AG10803 (cell line): ENCODE data around the gene GPR162.
A peak's percentile ranks its signal among the peaks of the same experiment; 100 is the strongest.
"Not testable (repeated sequence)": the region's sequence is repeated elsewhere in the genome, so short reads cannot be mapped to it uniquely, and the experiment has no call there.

ENCODE experiments used
- DNase-seq: peaks from one replicate; pipeline ENCODE4 v3.0.0; 2010; ENCODE audit warnings: low read depth
- H3K4me3 ChIP-seq: 2 replicates; pipeline ENCODE4 v1.5.1; 2011; ENCODE audit warnings: mild to moderate bottlenecking, low read length, control low read depth
- TF ChIP-seq, protein P1 (sequence below): conservative IDR thresholded peaks from 2 replicates; pipeline ENCODE4 v1.5.1; 2011; ENCODE audit warnings: mild to moderate bottlenecking, low read length, control low read depth, inconsistent platforms

GPR162 gene

DNA sequence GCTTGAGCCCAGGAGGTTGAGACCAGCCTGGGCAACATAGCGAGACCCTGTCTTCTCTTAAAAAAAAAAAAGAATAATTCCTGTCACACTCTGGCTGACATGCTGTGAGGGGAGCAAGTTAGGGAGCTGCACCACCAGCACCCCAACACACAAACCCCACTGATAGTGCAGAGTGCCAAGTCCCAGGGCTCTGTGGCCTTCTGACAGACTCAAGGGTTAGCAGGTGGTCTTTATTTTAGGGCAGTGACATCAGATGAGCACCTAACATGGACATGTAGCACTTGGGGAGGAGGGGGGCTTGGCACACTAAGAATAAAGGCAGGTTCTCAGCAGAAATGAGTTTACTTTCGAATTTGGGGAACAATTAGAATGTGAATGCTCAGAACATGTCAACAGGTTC, 37.2 kb downstream of the GPR162 start:
- TF ChIP-seq, protein P1, sequence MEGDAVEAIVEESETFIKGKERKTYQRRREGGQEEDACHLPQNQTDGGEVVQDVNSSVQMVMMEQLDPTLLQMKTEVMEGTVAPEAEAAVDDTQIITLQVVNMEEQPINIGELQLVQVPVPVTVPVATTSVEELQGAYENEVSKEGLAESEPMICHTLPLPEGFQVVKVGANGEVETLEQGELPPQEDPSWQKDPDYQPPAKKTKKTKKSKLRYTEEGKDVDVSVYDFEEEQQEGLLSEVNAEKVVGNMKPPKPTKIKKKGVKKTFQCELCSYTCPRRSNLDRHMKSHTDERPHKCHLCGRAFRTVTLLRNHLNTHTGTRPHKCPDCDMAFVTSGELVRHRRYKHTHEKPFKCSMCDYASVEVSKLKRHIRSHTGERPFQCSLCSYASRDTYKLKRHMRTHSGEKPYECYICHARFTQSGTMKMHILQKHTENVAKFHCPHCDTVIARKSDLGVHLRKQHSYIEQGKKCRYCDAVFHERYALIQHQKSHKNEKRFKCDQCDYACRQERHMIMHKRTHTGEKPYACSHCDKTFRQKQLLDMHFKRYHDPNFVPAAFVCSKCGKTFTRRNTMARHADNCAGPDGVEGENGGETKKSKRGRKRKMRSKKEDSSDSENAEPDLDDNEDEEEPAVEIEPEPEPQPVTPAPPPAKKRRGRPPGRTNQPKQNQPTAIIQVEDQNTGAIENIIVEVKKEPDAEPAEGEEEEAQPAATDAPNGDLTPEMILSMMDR = no peak
- no peak for DNase-seq
- H3K4me3 ChIP-seq = no peak overlapping the region

DNA sequence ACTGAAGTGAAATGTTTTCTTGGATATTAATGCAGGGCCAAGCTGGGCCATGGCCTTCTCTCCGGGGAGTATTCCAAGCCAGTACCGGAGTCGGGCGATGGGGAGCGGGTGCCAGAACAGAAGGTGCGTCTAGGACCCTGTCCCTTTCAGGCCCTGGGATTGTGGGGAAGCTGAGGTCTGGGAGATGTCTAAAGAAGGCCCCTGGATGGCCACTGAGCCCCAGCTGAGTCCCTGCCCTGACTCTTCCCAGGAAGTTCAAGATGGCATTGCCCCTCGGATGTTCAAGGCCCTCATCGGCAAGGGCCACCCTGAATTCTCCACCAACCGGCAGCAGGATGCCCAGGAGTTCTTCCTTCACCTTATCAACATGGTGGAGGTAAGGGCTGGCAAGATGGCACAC, 38.5 kb downstream of the GPR162 start:
- no peak overlapping the region for H3K4me3 ChIP-seq
- no peak for DNase-seq
- TF ChIP-seq, protein P1 = no peak

DNA sequence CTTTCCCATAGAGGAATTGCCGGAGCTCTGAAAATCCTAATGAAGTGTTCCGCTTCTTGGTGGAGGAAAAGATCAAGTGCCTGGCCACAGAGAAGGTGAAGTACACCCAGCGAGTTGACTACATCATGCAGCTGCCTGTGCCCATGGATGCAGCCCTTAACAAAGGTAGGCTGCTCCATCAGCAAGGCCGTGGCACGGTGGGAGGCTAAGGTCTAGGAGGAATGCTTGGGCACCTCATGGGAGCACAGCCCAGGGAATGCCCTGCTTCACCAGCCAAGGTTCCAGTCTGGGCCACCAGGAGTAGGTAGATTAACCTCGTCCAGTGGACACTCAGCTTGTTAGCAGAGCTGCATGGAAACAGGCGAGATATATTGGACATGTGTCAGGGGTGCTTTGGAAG, 39.3 kb downstream of the GPR162 start:
- no peak overlapping the region for H3K4me3 ChIP-seq
- no peak for DNase-seq
- TF ChIP-seq, protein P1 = no peak

DNA sequence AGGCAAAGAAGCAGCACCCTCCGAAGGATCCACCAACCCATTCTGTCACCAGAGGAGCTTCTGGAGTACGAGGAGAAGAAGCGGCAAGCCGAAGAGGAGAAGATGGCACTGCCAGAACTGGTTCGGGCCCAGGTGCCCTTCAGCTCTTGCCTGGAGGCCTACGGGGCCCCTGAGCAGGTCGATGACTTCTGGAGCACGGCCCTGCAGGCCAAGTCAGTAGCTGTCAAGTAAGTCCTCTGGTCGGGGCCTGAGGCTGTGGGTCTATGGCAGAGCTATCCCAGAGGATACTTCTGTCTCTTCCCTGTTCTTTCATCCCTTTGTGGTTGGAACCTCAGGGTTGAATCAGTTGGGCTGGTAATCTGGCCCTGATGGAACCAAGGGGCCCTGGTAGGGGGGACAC, 39.8 kb downstream of the GPR162 start:
- TF ChIP-seq, protein P1 = no peak
- no peak overlapping the region for H3K4me3 ChIP-seq
- DNase-seq = no peak

DNA sequence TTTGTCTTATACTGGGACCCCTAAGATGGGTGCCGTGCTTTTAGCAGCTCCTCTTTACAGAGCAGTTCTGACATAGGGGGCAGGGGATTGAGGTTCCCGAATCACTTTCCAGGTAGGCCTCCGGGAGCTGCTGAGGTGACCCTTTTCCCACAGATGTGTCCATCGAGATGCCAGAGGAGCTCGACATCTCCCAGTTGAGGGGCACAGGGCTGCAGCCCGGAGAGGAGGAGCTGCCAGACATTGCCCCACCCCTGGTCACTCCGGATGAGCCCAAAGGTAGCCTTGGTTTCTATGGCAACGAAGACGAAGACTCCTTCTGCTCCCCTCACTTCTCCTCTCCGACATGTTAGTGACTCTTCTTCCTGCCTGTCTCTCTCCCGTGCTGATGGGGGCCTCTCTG, 41.4 kb downstream of the GPR162 start:
- no peak overlapping the region for H3K4me3 ChIP-seq
- DNase-seq = no peak
- TF ChIP-seq, protein P1 = no peak

DNA sequence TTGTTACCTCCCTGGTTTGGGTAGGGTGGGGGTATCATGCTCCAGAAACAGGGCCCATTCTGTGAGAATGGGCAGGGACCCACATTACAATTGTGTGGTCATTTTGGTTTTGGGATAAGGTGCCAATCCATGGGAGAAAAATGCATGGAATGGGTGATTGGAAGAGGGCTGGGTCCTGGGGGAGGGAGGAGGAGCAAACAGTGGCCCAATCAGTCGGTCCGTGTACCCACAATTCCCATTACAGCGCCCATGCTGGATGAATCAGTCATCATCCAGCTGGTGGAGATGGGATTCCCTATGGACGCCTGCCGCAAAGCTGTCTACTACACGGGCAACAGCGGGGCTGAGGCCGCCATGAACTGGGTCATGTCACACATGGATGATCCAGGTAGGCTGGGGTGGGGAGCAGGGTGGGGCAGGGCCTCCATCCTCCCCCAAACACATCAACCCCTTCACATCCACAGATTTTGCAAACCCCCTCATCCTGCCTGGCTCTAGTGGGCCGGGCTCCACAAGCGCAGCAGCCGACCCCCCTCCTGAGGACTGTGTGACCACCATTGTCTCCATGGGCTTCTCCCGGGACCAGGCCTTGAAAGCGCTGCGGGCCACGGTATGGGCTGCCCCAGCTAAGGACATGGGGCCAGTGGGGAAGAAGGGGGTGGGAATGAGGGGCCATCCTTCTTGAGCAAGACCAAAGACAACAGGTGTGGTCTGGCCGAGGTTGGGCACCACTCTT, 42.1 kb downstream of the GPR162 start:
- TF ChIP-seq, protein P1 = no peak
- H3K4me3 ChIP-seq = no peak overlapping the region
- peak; percentile 45 for DNase-seq

DNA sequence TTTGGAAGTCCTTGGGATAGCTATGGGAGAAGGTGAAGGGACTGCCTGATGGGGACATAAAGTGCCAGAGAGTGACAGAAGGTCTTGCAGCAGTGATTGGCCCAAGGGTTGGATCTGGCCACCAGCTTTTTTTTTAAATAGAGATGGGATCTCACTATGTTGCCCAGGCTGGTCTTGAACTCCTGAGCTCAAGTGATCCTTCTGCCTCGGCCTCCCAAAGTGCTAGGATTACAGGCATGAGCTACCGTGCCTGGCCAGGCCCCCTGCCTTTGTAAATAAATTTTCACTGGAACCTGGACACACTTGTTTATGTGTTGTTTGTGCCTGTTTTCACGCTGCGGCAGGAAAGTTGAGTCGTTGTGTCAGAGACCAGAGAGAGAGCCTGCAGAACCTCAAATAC, 43.7 kb downstream of the GPR162 start:
- not testable (repeated sequence) for DNase-seq

More for the DNA sequence above, 43.7 kb downstream of the GPR162 start:
- H3K4me3 ChIP-seq = not testable (repeated sequence)
